Heart left ventricle (tissue), 16 donors: Measurements from ENCODE around the gene STUM. TPM values are rescaled to one million over a fixed set of nuclear protein-coding genes. Genes with fewer than 3 reads are reported as not detected.
"Not testable (repeated sequence)": the region's sequence is repeated elsewhere in the genome, so short reads cannot be mapped to it uniquely, and the experiment has no call there.

ENCODE experiments used
- ATAC-seq, 4 donors: fragments of 200-7000 bp; cut with Tn5 transposase; one replicate each; pipeline ENCODE4 v1.9.1; 2020 to 2022; ENCODE audit warnings: moderate library complexity in 4 of 4, mild to moderate bottlenecking in 3 of 4, moderate number of reproducible peaks in 1 of 4
- DNase-seq, 5 donors: peaks; one replicate each; pipeline ENCODE4 v3.0.0-alpha.2; 2020
- H3K27ac ChIP-seq, 12 donors: fragments of 200-600 bp; sonication (generic) in 4 of 12; one replicate each; pipeline versions ENCODE4 v1.5.0 to v1.8.0; 2016 to 2022; ENCODE audit warnings: mild to moderate bottlenecking in 2 of 12
- H3K27me3 ChIP-seq, 9 donors: fragments of 200-600 bp; sonication (generic) in 2 of 9; one replicate each; pipeline versions ENCODE4 v1.5.1 to v1.8.0; 2016 to 2022; ENCODE audit warnings: mild to moderate bottlenecking in 3 of 9
- H3K36me3 ChIP-seq, 9 donors: fragments of 200-600 bp; sonication (generic) in 2 of 9; one replicate each; pipeline versions ENCODE4 v1.5.0 to v1.8.0; 2018 to 2022; ENCODE audit warnings: mild to moderate bottlenecking in 2 of 9
- H3K4me1 ChIP-seq, 12 donors: fragments of 200-600 bp; sonication (generic) in 4 of 12; one replicate each; pipeline versions ENCODE4 v1.5.0 to v1.8.0; 2016 to 2022; ENCODE audit warnings: mild to moderate bottlenecking in 3 of 12
- H3K4me3 ChIP-seq, 12 donors: fragments of 200-600 bp; sonication (generic) in 4 of 12; one replicate each; pipeline versions ENCODE4 v1.5.0 to v1.8.0; 2017 to 2022; ENCODE audit warnings: mild to moderate bottlenecking in 9 of 12, moderate library complexity in 4 of 12
- H3K9me3 ChIP-seq, 12 donors: fragments of 200-600 bp; sonication (generic) in 4 of 12; one replicate each; pipeline versions ENCODE4 v1.5.0 to v1.8.0; 2016 to 2022; ENCODE audit warnings: mild to moderate bottlenecking in 1 of 12
- POLR2A ChIP-seq, 2 donors: fragments of 450-650 bp; IDR thresholded peaks; one replicate each; pipeline ENCODE4 v1.6.1; 2017; ENCODE audit warnings: antibody characterized with exemption in 2 of 2, mild to moderate bottlenecking in 2 of 2, moderate library complexity in 2 of 2
- WGBS, 4 donors: extraction: QIAGEN DNeasy Blood & Tissue Kit in 2 of 4; methylation state at CpG; one replicate each; pipeline versions ENCODE4 v1.1.5 to v1.1.7; 2013 to 2018; 5-methylcytosine and 5-hydroxymethylcytosine counted together
- intact Hi-C, 10 donors: fragments of 100-400 bp; cut with DNase I; formaldehyde crosslinking; loops; one replicate each; pipeline versions ENCODE4 v1.11.1 to v1.14.2; 2022
- long read RNA-seq, 3 donors: library from polyadenylated mRNA; unstranded; transcript quantifications; one replicate each; pipeline ENCODE4 v2.0.0, GENCODE V29; 2020 to 2021
- polyA plus RNA-seq, 2 donors: library from polyadenylated mRNA; stranded (reverse); fragments of 200-250 nt; gene quantifications; one replicate each; pipeline ENCODE4 v1.2.3, GENCODE V29; 2013
- total RNA-seq, 9 donors: library from RNA; depleted of rRNA in 2 of 9; stranded (reverse); fragments of >200 nt in 2 of 9; fragmentation: NEBNext Ultra II Directional in 3 of 9; extraction: Animal tissue kit (Norgen Biotek cat#: 25700) in 3 of 9; gene quantifications; one replicate each; pipeline versions ENCODE4 v1.1.0 to v1.2.4, GENCODE V29; 2016 to 2023
- TF ChIP-seq, protein P1 (sequence below), 12 donors: fragments of 200-600 bp; sonication (generic) in 4 of 12; IDR thresholded peaks; one replicate each; pipeline versions ENCODE4 v1.5.0 to v1.8.0; 2018 to 2022; ENCODE audit warnings: antibody characterized with exemption in 12 of 12, mild to moderate bottlenecking in 5 of 12
- donor health status: ischemic (EF 13 %, LVEDD 7.1; RV severe dilation, severe dysfunction).
- donor health status: healthy with polysubstance abuse.
- donor health status: DM: no; HTN: yes; CAD: no.
- donor health status: DM: no; HTN: no; CAD: no.
- donor health status: ischemic (EF 25% LVEDD 6.9; RV normal size, moderate dysfunction).
- donor health status: ischemic (EF 25% LVEDD 5.7; RV mildly dilated, moderate dysfunction).
- donor health status: healthy.
- donor health status: DM: yes; HTN: yes; CAD: no.
- donor health status: ischemic (EF 35%, LVEDD 5.7; RV mildly dilated, moderate dysfunction).
- donor health status: nonischemic (EF 11% LVEDD 7.7; RV severe dilation, severe dysfunction).
- donor health status: DM: yes; HTN: yes; CAD: no.
- donor health status: PGD.
- donor health status: ischemic (EF 29% LVEDD 5.4; RV normal size, mild dysfunction).
- donor health status: nonischemic (EF 23%, LVEDD 6.1; RV moderate dilation, normal function).

STUM gene, protein sequence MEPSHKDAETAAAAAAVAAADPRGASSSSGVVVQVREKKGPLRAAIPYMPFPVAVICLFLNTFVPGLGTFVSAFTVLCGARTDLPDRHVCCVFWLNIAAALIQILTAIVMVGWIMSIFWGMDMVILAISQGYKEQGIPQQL
- total RNA-seq = 1 to 10 TPM in 4 of 9 donors, under 1 TPM in 5; 0.39 to 1.7 (median 0.97) TPM
- polyA plus RNA-seq = 1 to 10 TPM in 1 of 2 donors, under 1 TPM in 1; 0.53 to 1.1 TPM
- long read RNA-seq, donor 1, partial matches to known transcripts = 1 of 1 reads
- long read RNA-seq, donor 1, other reads (novel, unspliced or antisense) = 0 of 1 reads
- long read RNA-seq, donor 2 = 0 reads
- long read RNA-seq, donor 3 = 0 reads

DNA sequence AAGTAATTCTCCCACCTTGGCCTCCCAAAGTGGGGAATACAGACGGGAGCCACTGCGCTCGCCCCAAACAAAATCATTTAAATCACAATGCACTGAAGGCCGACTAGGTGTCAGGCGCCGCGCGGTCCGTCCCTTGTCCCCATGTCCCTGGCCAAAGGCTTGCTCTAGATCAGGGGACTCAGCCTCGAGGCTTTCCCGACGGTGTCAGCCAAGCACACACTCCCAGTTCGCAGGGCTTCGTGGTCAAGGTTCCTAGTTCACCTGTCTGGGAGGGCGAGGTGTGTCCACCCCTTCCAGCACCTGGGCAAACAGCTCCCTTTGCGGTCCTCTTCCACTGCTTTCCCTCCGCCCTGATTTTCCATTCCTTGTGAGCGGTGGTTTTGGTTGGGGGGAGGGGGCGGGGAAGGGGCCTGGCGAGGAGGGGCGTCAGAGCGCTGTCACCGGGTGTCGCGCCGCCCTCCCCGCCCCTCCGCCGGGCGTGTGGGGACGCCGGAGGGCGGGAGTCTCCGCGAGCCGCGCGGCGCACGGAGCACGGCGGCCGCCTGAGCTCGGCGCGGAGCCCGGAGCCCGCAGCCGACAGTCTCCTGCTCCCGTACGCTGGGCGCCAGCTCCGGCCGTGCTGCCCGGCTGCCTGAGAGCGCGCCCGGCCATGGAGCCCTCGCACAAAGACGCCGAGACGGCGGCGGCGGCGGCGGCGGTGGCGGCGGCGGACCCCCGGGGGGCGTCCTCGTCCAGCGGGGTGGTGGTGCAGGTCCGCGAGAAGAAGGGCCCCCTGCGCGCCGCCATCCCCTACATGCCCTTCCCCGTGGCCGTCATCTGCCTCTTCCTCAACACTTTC lies at the start of gene STUM:
Gene STUM, plus strand, starts transcription at position 509 of the 838 bp plus-strand sequence. Its CDS starts 141 bp downstream, at position 650.
- H3K9me3 ChIP-seq = no peaks in the 10 kb centered on the region
- peak within 1 kb of the TSS in 8 of 12 donors; percentile 4 to 87 (median 45) for H3K27ac ChIP-seq
- ATAC-seq (peak in 3 of 4 donors; percentile 37 to 64 (median 60)), DNase-seq (peak in 2 of 5 donors; percentile 22 to 47)
- peaks cover 0 to 79% (median 25%) of the 10 kb centered on the region in 12 donors for H3K4me1 ChIP-seq
- H3K4me3 ChIP-seq = peak within 1 kb of the TSS; percentile 34 to 66 (median 57)
- WGBS, 4 donors = 1 to 2% (median 1%) methylated on average over 18 to 82 of the region's 82 CpGs
- intact Hi-C loops = loop anchor here (2.0 to 10.0 kb wide), 7 partner anchors 54 to 896 kb away; no protein-coding TSS in a partner anchor
- H3K36me3 ChIP-seq = no peaks in the 10 kb centered on the region
- H3K27me3 ChIP-seq = peaks cover 0 to 27% (median 7%) of the 10 kb centered on the region in 9 donors
- no peak for TF ChIP-seq POLR2A (IDR thresholded peaks at IDR 0.05)
- TF ChIP-seq, protein P1, sequence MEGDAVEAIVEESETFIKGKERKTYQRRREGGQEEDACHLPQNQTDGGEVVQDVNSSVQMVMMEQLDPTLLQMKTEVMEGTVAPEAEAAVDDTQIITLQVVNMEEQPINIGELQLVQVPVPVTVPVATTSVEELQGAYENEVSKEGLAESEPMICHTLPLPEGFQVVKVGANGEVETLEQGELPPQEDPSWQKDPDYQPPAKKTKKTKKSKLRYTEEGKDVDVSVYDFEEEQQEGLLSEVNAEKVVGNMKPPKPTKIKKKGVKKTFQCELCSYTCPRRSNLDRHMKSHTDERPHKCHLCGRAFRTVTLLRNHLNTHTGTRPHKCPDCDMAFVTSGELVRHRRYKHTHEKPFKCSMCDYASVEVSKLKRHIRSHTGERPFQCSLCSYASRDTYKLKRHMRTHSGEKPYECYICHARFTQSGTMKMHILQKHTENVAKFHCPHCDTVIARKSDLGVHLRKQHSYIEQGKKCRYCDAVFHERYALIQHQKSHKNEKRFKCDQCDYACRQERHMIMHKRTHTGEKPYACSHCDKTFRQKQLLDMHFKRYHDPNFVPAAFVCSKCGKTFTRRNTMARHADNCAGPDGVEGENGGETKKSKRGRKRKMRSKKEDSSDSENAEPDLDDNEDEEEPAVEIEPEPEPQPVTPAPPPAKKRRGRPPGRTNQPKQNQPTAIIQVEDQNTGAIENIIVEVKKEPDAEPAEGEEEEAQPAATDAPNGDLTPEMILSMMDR (IDR thresholded peaks at IDR 0.05) = no peak

DNA sequence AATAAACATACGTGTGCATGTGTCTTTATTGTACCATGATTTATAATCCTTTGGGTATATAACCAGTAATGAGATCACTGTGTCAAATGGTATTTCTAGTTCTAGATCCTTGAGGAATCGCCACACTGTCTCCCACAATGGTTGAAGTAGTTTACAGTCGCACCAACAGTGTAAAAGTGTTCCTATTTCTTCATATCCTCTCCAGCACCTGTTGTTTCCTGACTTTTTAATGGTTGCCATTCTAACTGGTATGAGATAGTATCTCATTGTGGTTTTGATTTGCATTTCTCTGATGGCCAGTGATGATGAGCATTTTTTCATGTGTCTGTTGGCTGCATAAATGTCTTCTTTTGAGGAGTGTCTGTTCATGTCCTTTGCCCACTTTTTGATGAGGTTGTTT lies 48.9 kb upstream of the STUM start:
- H3K27ac ChIP-seq, ATAC-seq, H3K4me3 ChIP-seq, intact Hi-C loops, H3K27me3 ChIP-seq, H3K36me3 ChIP-seq, H3K4me1 ChIP-seq, DNase-seq: not testable (repeated sequence)
- WGBS, 4 donors = 87 to 92% (median 90%) methylated on average over 3 of the region's 3 CpGs
- H3K9me3 ChIP-seq = peaks cover 0 to 13% (median 0%) of the 10 kb centered on the region in 12 donors

DNA sequence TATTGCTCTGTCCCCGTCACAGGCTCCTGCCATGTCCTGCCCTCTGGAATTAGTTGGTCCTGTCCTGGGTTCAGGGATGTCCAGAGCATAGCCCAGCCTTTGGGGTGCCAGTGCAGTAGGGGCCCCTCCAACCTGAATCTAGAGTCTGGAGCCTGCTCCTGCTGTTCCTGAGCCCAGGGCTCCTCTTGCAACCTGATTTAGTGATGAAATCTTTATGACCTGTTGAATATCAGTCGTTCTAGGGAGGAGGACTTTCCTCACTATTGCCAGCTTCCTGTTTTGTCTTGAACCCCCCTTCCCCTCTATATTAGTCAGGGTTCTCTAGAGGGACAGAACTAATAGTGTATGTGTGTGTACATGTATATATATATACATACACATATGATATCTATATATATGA lies 42.5 kb upstream of the STUM start:
- no peak for DNase-seq
- WGBS, 4 donors = 68 to 74% (median 72%) methylated on average over 2 of the region's 2 CpGs
- no peak for ATAC-seq
- intact Hi-C loops = no loop called here
- peaks cover 0 to 19% (median 0%) of the 10 kb centered on the region in 9 donors for H3K27me3 ChIP-seq
- no peak overlapping the region for H3K4me3 ChIP-seq
- no peaks in the 10 kb centered on the region for H3K36me3 ChIP-seq
- H3K27ac ChIP-seq = no peak overlapping the region
- no peaks in the 10 kb centered on the region for H3K9me3 ChIP-seq
- TF ChIP-seq POLR2A (IDR thresholded peaks at IDR 0.05) = no peak
- TF ChIP-seq, protein P1 (IDR thresholded peaks at IDR 0.05) = no peak
- no peaks in the 10 kb centered on the region for H3K4me1 ChIP-seq

DNA sequence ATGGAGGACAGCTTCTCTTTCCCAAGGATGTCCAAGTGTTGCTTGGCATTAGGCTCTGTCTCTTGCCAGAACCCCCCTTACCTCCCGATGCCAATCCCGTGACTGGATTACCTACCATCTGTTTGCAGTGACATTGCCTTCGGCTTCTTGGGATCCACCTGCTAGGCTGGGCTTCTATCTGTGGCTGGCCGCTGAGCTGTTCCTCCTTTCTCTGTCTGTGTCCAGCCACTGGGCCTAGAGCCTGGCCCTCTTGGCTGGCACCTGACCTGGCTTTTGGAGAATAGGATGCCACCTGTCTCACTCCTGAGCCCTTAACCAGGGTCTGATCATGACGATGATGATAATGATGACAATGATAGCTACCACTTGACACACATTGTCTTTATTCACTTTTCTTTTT lies 41.6 kb upstream of the STUM start:
- intact Hi-C loops = no loop called here
- WGBS, 4 donors = 88 to 96% (median 94%) methylated on average over 5 of the region's 5 CpGs
- DNase-seq (no peak), ATAC-seq (no peak)
- Histone ChIP-seq H3K36me3 (no peaks in the 10 kb centered on the region), H3K4me3 (no peak overlapping the region), H3K27me3 (peaks cover 0 to 19% (median 0%) of the 10 kb centered on the region in 9 donors), H3K9me3 (no peaks in the 10 kb centered on the region), H3K27ac (no peak overlapping the region), H3K4me1 (no peaks in the 10 kb centered on the region)
- TF ChIP-seq POLR2A (IDR thresholded peaks at IDR 0.05) = no peak
- TF ChIP-seq, protein P1 (IDR thresholded peaks at IDR 0.05) = no peak
